Measurements from ENCODE around the gene PYCR2.

Gene PYCR2

GRCh38 chr1:225917101-225917500 lies 6.9 kb downstream of the PYCR2 start:
- peak overlapping the region; percentile 27 for H3K27ac Mint-ChIP-seq
- H3K27me3 Mint-ChIP-seq = no peaks in the 10 kb centered on the region
- H3K36me3 Mint-ChIP-seq (ENCODE audit: low read depth) = peaks cover 44% of the 10 kb centered on the region
- peaks cover 26% of the 10 kb centered on the region for H3K4me1 Mint-ChIP-seq (ENCODE audit: low read depth)
- no peaks in the 10 kb centered on the region for H3K9me3 Mint-ChIP-seq
- no peak overlapping the region for H3K4me3 Mint-ChIP-seq

DNA sequence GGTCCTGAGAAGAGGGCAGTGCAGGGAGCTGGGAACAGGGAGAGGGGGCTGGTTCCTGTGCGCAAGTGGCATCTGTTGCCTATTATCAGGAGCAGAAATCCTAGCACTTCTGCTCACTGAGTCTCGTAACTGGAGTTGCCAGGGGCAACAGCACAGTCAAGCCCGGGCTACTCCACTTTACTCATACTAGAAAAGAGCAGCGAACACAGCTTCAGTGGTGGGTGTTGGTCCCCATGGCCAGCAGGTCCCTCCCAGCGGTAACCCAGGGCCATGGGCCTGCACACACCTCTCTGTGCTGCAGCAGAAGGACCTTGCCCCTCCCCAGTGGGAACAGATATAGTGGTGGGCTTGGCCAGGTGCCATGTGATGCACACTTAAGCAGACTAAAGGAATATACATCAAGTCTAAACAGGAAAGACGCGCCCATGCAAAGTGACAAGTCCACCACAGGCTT lies 8.5 kb downstream of the PYCR2 start:
- Mint-ChIP-seq H3K9me3 (no peaks in the 10 kb centered on the region), H3K27me3 (no peaks in the 10 kb centered on the region), H3K4me1 (ENCODE audit: low read depth) (peaks cover 19% of the 10 kb centered on the region), H3K36me3 (ENCODE audit: low read depth) (peaks cover 38% of the 10 kb centered on the region), H3K4me3 (no peak overlapping the region), H3K27ac (no peak overlapping the region)

- Mint-ChIP-seq H3K9me3 (no peaks in the 10 kb centered on the region), H3K36me3 (ENCODE audit: low read depth) (peaks cover 34% of the 10 kb centered on the region)
These were observed 9.1 kb downstream of the PYCR2 start for GRCh38 chr1:225914947-225915346.

GRCh38 chr1:225914391-225914790 lies 9.7 kb downstream of the PYCR2 start:
- Mint-ChIP-seq H3K9me3 (no peaks in the 10 kb centered on the region), H3K4me1 (ENCODE audit: low read depth) (peaks cover 19% of the 10 kb centered on the region), H3K4me3 (no peak overlapping the region), H3K27ac (no peak overlapping the region), H3K36me3 (ENCODE audit: low read depth) (peaks cover 28% of the 10 kb centered on the region), H3K27me3 (no peaks in the 10 kb centered on the region)

More at GRCh38 chr1:225914947-225915346, 9.1 kb downstream of the PYCR2 start:
- H3K4me1 Mint-ChIP-seq (ENCODE audit: low read depth) = peaks cover 19% of the 10 kb centered on the region
- H3K27me3 Mint-ChIP-seq = no peaks in the 10 kb centered on the region
- no peak overlapping the region for H3K27ac Mint-ChIP-seq
- H3K4me3 Mint-ChIP-seq = no peak overlapping the region

- Mint-ChIP-seq H3K9me3 (no peaks in the 10 kb centered on the region), H3K36me3 (ENCODE audit: low read depth) (peaks cover 8% of the 10 kb centered on the region), H3K27ac (no peak overlapping the region), H3K27me3 (no peaks in the 10 kb centered on the region), H3K4me1 (ENCODE audit: low read depth) (peaks cover 18% of the 10 kb centered on the region), H3K4me3 (no peak overlapping the region)
These were observed 12.6 kb downstream of the PYCR2 start for GRCh38 chr1:225911191-225912130.

GRCh38 chr1:225909477-225909876 lies 14.6 kb downstream of the PYCR2 start:
- H3K9me3 Mint-ChIP-seq = no peaks in the 10 kb centered on the region
- no peaks in the 10 kb centered on the region for H3K36me3 Mint-ChIP-seq (ENCODE audit: low read depth)
- H3K27me3 Mint-ChIP-seq = no peaks in the 10 kb centered on the region
- no peak overlapping the region for H3K27ac Mint-ChIP-seq
- peaks cover 28% of the 10 kb centered on the region for H3K4me1 Mint-ChIP-seq (ENCODE audit: low read depth)
- H3K4me3 Mint-ChIP-seq = no peak overlapping the region

DNA sequence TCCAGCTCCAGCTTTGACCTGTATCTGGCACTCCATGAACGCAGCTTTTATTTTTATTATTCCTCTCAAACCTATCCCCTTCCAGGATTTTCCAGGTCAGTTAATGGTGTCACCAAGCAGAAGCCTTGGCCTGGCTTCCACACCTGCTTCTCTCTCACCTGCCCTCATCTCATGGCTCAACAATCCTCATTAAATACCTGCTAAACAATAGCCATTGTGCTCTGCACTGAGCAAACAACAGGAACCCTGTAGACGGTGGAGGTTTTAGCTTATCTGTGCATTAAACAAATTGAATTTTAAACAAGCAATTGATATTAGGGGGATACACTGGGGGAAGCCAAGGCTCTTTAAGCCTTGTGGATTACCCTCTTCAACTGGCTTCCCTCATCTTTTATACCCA lies 15.3 kb downstream of the PYCR2 start:
- H3K9me3 Mint-ChIP-seq = no peaks in the 10 kb centered on the region
- H3K27ac Mint-ChIP-seq = no peak overlapping the region
- H3K4me1 Mint-ChIP-seq (ENCODE audit: low read depth) = peaks cover 28% of the 10 kb centered on the region
- H3K27me3 Mint-ChIP-seq = no peaks in the 10 kb centered on the region
- H3K4me3 Mint-ChIP-seq = no peak overlapping the region
- H3K36me3 Mint-ChIP-seq (ENCODE audit: low read depth) = no peaks in the 10 kb centered on the region

DNA sequence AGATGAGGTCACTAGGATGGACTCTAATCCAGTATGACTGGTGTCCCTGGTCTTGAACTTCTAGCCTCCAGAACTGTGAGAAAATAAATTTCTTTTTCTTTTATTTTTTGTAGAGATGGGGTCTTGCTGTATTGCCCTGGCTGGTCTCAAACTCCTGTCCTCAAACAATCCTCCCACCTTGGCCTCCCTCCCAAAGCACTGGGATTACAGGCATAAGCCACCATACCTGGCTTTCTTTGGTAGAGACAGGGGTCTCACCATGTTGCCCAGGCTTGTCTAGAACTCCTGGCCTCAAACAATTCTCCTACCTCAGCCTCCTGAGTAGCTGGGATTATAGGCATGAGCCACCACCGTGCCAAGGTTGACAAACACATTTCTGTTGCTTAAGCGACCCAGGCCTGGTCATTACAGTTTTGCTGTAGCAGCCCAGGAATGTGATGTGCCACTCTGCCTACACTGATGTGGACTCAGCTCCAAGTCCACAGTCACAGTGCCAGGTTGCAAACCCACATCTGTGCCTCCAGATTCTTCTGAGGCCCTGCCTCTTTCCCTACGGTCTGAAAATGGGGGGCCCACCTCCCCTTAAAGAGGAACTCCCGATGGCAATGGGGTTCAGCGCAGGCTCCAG lies 15.9 kb downstream of the PYCR2 start:
- no peak overlapping the region for H3K4me3 Mint-ChIP-seq
- H3K27me3 Mint-ChIP-seq = no peaks in the 10 kb centered on the region
- H3K9me3 Mint-ChIP-seq = no peaks in the 10 kb centered on the region
- no peak overlapping the region for H3K27ac Mint-ChIP-seq
- no peaks in the 10 kb centered on the region for H3K36me3 Mint-ChIP-seq (ENCODE audit: low read depth)
- H3K4me1 Mint-ChIP-seq (ENCODE audit: low read depth) = peaks cover 28% of the 10 kb centered on the region

DNA sequence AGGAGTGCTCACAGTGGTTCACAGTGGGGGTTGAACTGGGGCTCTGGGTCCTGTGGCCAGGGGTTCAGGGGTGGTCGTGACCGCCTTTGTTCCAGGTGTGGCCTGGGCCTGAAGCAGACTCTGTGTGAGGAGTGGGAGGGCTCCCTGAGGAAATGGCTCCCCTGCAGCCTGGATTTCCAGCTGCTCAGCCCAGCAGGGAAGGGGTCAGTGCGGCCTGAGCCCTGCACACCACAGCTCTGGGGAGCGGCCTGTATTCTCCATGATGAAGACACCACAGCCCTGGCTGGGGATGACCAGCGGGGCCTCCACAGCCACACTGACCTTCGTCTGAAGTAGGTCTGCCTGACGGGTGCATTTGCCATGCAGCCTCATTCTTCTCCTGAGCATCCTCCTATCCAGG lies 16.7 kb downstream of the PYCR2 start:
- Mint-ChIP-seq H3K27me3 (no peaks in the 10 kb centered on the region), H3K36me3 (ENCODE audit: low read depth) (no peaks in the 10 kb centered on the region), H3K4me3 (no peak overlapping the region)

DNA sequence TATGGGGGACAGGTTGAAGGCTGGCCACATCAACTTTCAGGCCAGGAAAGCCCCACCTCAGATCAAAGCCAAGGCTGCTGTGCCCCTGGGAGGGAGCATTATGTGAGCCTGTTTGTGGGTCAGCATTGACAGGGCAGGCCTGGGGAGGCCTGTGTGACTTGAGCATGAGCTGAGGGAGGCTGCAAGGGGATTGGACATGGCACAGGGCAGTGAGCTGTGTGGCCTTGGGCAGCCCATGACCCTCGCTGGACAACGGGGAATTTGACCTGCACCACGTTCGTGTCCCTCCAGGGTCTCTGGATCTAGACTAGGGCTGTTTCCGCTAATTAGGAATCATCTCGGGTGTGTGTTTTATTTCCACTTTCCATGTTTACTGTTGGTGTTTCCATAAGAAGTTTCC lies 17.6 kb downstream of the PYCR2 start:
- peaks cover 28% of the 10 kb centered on the region for H3K4me1 Mint-ChIP-seq (ENCODE audit: low read depth)
- no peaks in the 10 kb centered on the region for H3K36me3 Mint-ChIP-seq (ENCODE audit: low read depth)
- no peak overlapping the region for H3K27ac Mint-ChIP-seq
- no peaks in the 10 kb centered on the region for H3K9me3 Mint-ChIP-seq
- no peaks in the 10 kb centered on the region for H3K27me3 Mint-ChIP-seq
- H3K4me3 Mint-ChIP-seq = no peak overlapping the region

More for the DNA sequence above, 16.7 kb downstream of the PYCR2 start:
- no peak overlapping the region for H3K27ac Mint-ChIP-seq
- H3K4me1 Mint-ChIP-seq (ENCODE audit: low read depth) = peaks cover 28% of the 10 kb centered on the region
- no peaks in the 10 kb centered on the region for H3K9me3 Mint-ChIP-seq

- H3K4me1 Mint-ChIP-seq (ENCODE audit: low read depth) = peaks cover 18% of the 10 kb centered on the region
- no peaks in the 10 kb centered on the region for H3K36me3 Mint-ChIP-seq (ENCODE audit: low read depth)
- no peaks in the 10 kb centered on the region for H3K9me3 Mint-ChIP-seq
- no peak overlapping the region for H3K27ac Mint-ChIP-seq
- no peaks in the 10 kb centered on the region for H3K27me3 Mint-ChIP-seq
- H3K4me3 Mint-ChIP-seq = no peak overlapping the region
These were observed 20.4 kb downstream of the PYCR2 start for GRCh38 chr1:225903623-225904022.

DNA sequence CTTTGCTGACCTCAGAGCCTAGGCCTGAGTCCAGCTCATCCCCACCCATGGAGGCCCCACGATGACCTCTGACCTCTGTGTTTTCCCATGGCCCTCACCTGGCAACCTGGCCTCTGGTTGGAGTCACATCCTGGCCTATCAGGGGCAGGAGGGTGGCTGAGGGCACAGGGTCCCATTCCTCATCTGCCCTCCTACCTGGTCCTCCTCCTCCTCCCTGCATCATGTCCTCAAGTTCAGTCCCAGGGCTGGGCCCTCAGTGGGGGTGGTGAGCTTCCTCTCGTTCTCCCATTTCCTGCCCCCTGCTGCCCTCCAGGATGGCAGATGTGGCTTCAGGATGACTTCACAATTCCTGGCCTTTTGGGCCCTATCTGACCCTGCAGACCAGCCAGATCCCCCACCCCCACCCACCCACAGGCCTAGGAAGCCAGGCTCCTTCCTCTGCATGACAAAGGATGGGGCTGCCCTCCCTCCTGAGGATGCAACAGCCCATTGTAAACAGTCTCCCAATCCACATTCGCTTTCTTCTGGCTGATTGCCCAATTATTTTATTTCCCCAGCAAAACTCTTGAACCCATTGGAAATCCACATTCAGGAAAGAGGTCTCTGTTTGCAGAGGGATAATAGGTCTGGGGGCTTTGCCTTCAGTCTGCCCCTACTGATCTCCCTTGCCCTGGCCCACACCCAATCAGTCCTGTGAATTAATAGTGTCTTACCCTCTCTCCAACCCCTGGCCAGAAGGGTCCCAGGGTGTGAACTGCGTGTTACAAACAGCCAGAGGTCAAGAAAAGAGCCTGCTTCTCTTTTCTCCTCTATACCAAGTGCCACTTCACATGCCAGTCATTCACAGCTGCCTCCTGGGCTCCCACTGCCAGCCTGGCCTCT lies 24.8 kb downstream of the PYCR2 start:
- Mint-ChIP-seq H3K9me3 (no peaks in the 10 kb centered on the region), H3K4me3 (no peak overlapping the region), H3K27me3 (no peaks in the 10 kb centered on the region), H3K4me1 (ENCODE audit: low read depth) (peaks cover 38% of the 10 kb centered on the region), H3K36me3 (ENCODE audit: low read depth) (no peaks in the 10 kb centered on the region), H3K27ac (no peak overlapping the region)

DNA sequence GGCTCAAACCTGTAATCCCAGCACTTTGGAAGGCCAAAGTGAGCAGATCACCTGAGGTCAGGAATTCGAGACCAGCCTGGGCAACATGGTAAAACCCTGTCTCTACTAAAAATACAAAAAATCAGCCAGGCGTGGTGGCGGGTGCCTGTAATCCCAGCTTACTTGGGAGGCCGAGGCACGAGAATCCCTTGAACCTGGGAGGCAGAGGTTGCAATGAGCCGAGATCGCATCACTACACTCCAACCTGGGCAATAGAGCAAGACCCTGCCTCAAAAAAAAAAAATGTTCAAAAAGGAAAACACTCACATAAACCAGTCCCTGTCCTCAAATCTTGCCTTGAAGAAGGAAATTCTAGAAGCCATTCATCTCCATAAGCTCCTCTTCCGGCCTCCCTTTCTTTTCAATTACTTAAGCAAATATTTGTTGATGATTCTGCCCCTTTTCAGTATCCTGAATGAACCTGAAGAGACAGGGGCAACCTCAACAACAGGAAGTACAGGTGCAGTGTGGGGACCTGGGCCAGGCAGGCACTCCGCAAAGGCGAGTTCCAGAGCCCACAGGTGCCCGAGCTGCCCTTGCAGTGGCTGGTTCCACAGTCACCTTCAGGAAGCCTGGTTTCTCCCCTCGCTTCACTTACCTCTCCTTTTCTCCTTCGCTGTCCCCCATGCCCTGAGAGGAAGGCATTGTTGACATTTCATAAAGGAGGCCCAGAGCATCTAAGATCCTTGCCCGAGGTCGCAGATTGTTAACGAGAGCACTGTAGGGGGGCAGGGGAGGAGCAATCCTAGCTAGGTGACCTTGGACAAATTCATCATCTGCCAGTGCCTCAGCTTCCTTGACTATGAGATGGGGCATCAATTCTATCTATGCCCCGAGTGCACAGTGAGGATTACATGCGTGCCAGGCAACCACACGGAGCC lies 26.2 kb downstream of the PYCR2 start:
- peak overlapping the region; percentile 41 for H3K4me3 Mint-ChIP-seq
- H3K36me3 Mint-ChIP-seq (ENCODE audit: low read depth) = no peaks in the 10 kb centered on the region
- no peaks in the 10 kb centered on the region for H3K9me3 Mint-ChIP-seq
- peak overlapping the region; percentile 82 for H3K27ac Mint-ChIP-seq
- peaks cover 38% of the 10 kb centered on the region for H3K4me1 Mint-ChIP-seq (ENCODE audit: low read depth)
- H3K27me3 Mint-ChIP-seq = no peaks in the 10 kb centered on the region

Measured in stimulated activated naive CD8-positive, alpha-beta T cell treated with anti-CD3 and anti-CD28 coated beads, Interleukin-15, Interleukin-2, amounts not matched to agents 100 ng/mL and 50 ng/mL, for 24 hours (primary cell).